H9 (cell line): Measurements from ENCODE around the gene MTMR3. TPM values are rescaled to one million over a fixed set of nuclear protein-coding genes. Genes with fewer than 3 reads are reported as not detected.

Experiments used
- DNase-seq: peaks from one replicate; pipeline ENCODE4 v3.0.0-alpha.2; 2017
- H2AFZ ChIP-seq: one replicate; pipeline ENCODE4 v1.6.1; 2013; ENCODE audit warnings: mild to moderate bottlenecking, low read length, control low read depth, moderate library complexity
- H2AK5ac ChIP-seq: 2 replicates; pipeline ENCODE4 v1.6.1; 2013; ENCODE audit warnings: low read length, control low read depth, mixed read lengths; ENCODE audit not compliant: insufficient read length
- H2BK120ac ChIP-seq: one replicate; pipeline ENCODE4 v1.6.1; 2013; ENCODE audit warnings: low read depth, mild to moderate bottlenecking, low read length, control low read depth, inconsistent platforms; ENCODE audit not compliant: poor library complexity, severe bottlenecking
- H2BK12ac ChIP-seq: 2 replicates; pipeline ENCODE4 v1.6.1; 2013; ENCODE audit warnings: low read length, control low read depth, mixed read lengths, low read depth; ENCODE audit not compliant: insufficient read length
- H2BK15ac ChIP-seq: 2 replicates; pipeline ENCODE4 v1.6.1; 2013; ENCODE audit warnings: low read depth, low read length, control low read depth
- H2BK20ac ChIP-seq: one replicate; pipeline ENCODE4 v1.6.1; 2013; ENCODE audit warnings: low read depth, mild to moderate bottlenecking, low read length, control low read depth, inconsistent platforms; ENCODE audit not compliant: poor library complexity, severe bottlenecking
- H2BK5ac ChIP-seq: 2 replicates; pipeline ENCODE4 v1.6.1; 2013; ENCODE audit warnings: low read length, control low read depth, mixed read lengths; ENCODE audit not compliant: insufficient read length
- H3K14ac ChIP-seq: 2 replicates; pipeline ENCODE4 v1.6.1; 2013; ENCODE audit warnings: low read length, control low read depth; ENCODE audit not compliant: insufficient read depth
- H3K18ac ChIP-seq: 2 replicates; pipeline ENCODE4 v1.6.1; 2013; ENCODE audit warnings: low read depth, mild to moderate bottlenecking, mixed read lengths, low read length, control low read depth; ENCODE audit not compliant: insufficient read length
- H3K23ac ChIP-seq: 2 replicates; pipeline ENCODE4 v1.6.1; 2013; ENCODE audit warnings: low read length, control low read depth, mixed read lengths, low read depth; ENCODE audit not compliant: insufficient read length
- H3K23me2 ChIP-seq: 2 replicates; pipeline ENCODE4 v1.6.1; 2013; ENCODE audit warnings: low read depth, mild to moderate bottlenecking, mixed read lengths, low read length, control low read depth; ENCODE audit not compliant: insufficient read length, poor library complexity, severe bottlenecking
- H3K27ac ChIP-seq: 2 replicates; pipeline ENCODE4 v1.5.1; 2013; ENCODE audit warnings: low read length, control low read depth, mixed read lengths, low read depth; ENCODE audit not compliant: insufficient read length
- H3K27me3 ChIP-seq: 2 replicates; pipeline ENCODE4 v1.6.1; 2013; ENCODE audit warnings: low read length, control low read depth, inconsistent platforms; ENCODE audit not compliant: insufficient read depth
- H3K4ac ChIP-seq: 2 replicates; pipeline ENCODE4 v1.6.1; 2013; ENCODE audit warnings: low read depth, mild to moderate bottlenecking, control low read depth, inconsistent platforms, low read length, moderate library complexity
- H3K4me1 ChIP-seq: 2 replicates; pipeline ENCODE4 v1.6.1; 2013; ENCODE audit warnings: low read length, control low read depth, inconsistent platforms; ENCODE audit not compliant: insufficient read depth
- H3K4me2 ChIP-seq: 2 replicates; pipeline ENCODE4 v1.6.1; 2013; ENCODE audit warnings: low read length, control low read depth, mixed read lengths; ENCODE audit not compliant: insufficient read length, insufficient read depth
- H3K56ac ChIP-seq: 2 replicates; pipeline ENCODE4 v1.6.1; 2013; ENCODE audit warnings: low read depth, mild to moderate bottlenecking, mixed read lengths, low read length, control low read depth; ENCODE audit not compliant: insufficient read length
- H3K79me1 ChIP-seq: 2 replicates; pipeline ENCODE4 v1.6.1; 2013; ENCODE audit warnings: low read depth, mild to moderate bottlenecking, moderate library complexity, low read length, control low read depth, inconsistent platforms; ENCODE audit not compliant: insufficient read depth, poor library complexity, severe bottlenecking
- H3K79me2 ChIP-seq: 2 replicates; pipeline ENCODE4 v1.6.1; 2013; ENCODE audit warnings: low read length, control low read depth, inconsistent platforms; ENCODE audit not compliant: insufficient read depth
- H3K9ac ChIP-seq: 2 replicates; pipeline ENCODE4 v1.6.1; 2013; ENCODE audit warnings: low read length, control low read depth, mixed read lengths; ENCODE audit not compliant: insufficient read length; ENCODE audit errors: extremely low read depth
- H3K9me3 ChIP-seq: one replicate; pipeline ENCODE4 v1.6.1; 2013; ENCODE audit warnings: low read depth, low read length, inconsistent platforms; ENCODE audit not compliant: control insufficient read depth
- H3T11ph ChIP-seq: one replicate; pipeline ENCODE4 v1.6.1; 2013; ENCODE audit warnings: mild to moderate bottlenecking, low read length, control low read depth, inconsistent platforms
- H4K20me1 ChIP-seq: one replicate; pipeline ENCODE4 v1.6.1; 2013; ENCODE audit not compliant: control insufficient read depth, insufficient read length, insufficient read depth
- H4K5ac ChIP-seq: 2 replicates; pipeline ENCODE4 v1.6.1; 2013; ENCODE audit warnings: low read depth, mild to moderate bottlenecking, mixed read lengths, low read length, control low read depth; ENCODE audit not compliant: insufficient read length
- H4K8ac ChIP-seq: replicated peaks from 2 replicates; pipeline ENCODE4 v1.6.1; 2013; ENCODE audit warnings: low read length, control low read depth, mixed read lengths, low read depth; ENCODE audit not compliant: insufficient read length
- H4K91ac ChIP-seq: 2 replicates; pipeline ENCODE4 v1.6.1; 2013; ENCODE audit warnings: low read depth, mild to moderate bottlenecking, moderate library complexity, mixed read lengths, low read length, control low read depth; ENCODE audit not compliant: insufficient read length
- H3K27ac Mint-ChIP-seq, 3 experiments: 2 replicates in 2 of 3; 3 replicates in 1 of 3; pipeline ENCODE4 v1.8.0; 2020 to 2021; ENCODE audit warnings: mixed read lengths in 3 of 3, mild to moderate bottlenecking in 1 of 3, moderate library complexity in 1 of 3
- H3K27me3 Mint-ChIP-seq: 2 replicates; pipeline ENCODE4 v1.8.0; 2021; ENCODE audit warnings: low read depth, mild to moderate bottlenecking, moderate library complexity, mixed read lengths
- H3K36me3 Mint-ChIP-seq, 3 experiments: 2 replicates in 2 of 3; 3 replicates in 1 of 3; pipeline ENCODE4 v1.8.0; 2020 to 2021; ENCODE audit warnings: low read depth in 3 of 3, mixed read lengths in 3 of 3; ENCODE audit not compliant: insufficient read depth in 1 of 3
- H3K4me1 Mint-ChIP-seq, 2 experiments: 2 replicates each; pipeline ENCODE4 v1.8.0; 2020; ENCODE audit warnings: mixed read lengths in 2 of 2
- H3K4me3 Mint-ChIP-seq, 2 experiments: 2 replicates in 1 of 2; 3 replicates in 1 of 2; pipeline ENCODE4 v1.8.0; 2020 to 2021; ENCODE audit warnings: mild to moderate bottlenecking in 2 of 2, mixed read lengths in 2 of 2, moderate library complexity in 1 of 2
- H3K9me3 Mint-ChIP-seq, 2 experiments: 2 replicates in 1 of 2; 3 replicates in 1 of 2; pipeline ENCODE4 v1.8.0; 2020; ENCODE audit warnings: mild to moderate bottlenecking in 2 of 2, mixed read lengths in 2 of 2, moderate library complexity in 1 of 2
- WGBS: extraction: QIAGEN DNeasy Blood & Tissue Kit; methylation state at CpG from one replicate; pipeline ENCODE4 v1.1.7; 2013; ENCODE audit warnings: missing lambda C conversion rate, low lambda C conversion rate, mixed read lengths; ENCODE audit not compliant: insufficient read length; ENCODE audit errors: extremely low coverage; 5-methylcytosine and 5-hydroxymethylcytosine counted together
- total RNA-seq: library from RNA; stranded (reverse); gene quantifications from 2 replicates; pipeline ENCODE4 v1.2.1, GENCODE V29; 2021
- TF ChIP-seq, protein P1 (sequence below): fragments of 200-600 bp; sonication (generic); conservative IDR thresholded peaks from 3 replicates; pipeline ENCODE4 v1.8.0; 2021; ENCODE audit warnings: antibody characterized with exemption, mild to moderate bottlenecking

Gene MTMR3
- total RNA-seq, 1 experiment from 2014 or later, result 19.8 TPM

- no peak overlapping the region for H3K4me3 Mint-ChIP-seq
- Histone ChIP-seq H3K4me1 (no peaks in the 10 kb centered on the region), H4K91ac (no peak overlapping the region), H4K20me1 (no peaks in the 10 kb centered on the region), H4K5ac (no peak overlapping the region), H3K18ac (no peak overlapping the region), H3K56ac (no peak overlapping the region), H2BK120ac (no peak overlapping the region), H3K9ac (no peak overlapping the region), H2BK15ac (no peak overlapping the region), H3K4ac (no peak overlapping the region), H2AFZ (no peak overlapping the region), H3K14ac (no peak overlapping the region), H4K8ac (no peak overlapping the region), H3K23me2 (no peaks in the 10 kb centered on the region), H3K27ac (no peak overlapping the region), H2BK20ac (no peak overlapping the region), H3K79me2 (no peaks in the 10 kb centered on the region), H3K79me1 (no peaks in the 10 kb centered on the region), H3K4me2 (no peak overlapping the region), H3K9me3 (no peaks in the 10 kb centered on the region), H2AK5ac (no peak overlapping the region), H2BK5ac (no peak overlapping the region), H3K27me3 (no peaks in the 10 kb centered on the region), H3T11ph (no peak overlapping the region), H3K23ac (no peak overlapping the region), H2BK12ac (no peak overlapping the region)
- DNase-seq, result no peak
- H3K27me3 Mint-ChIP-seq, result no peaks in the 10 kb centered on the region
- H3K27ac Mint-ChIP-seq, result peak overlapping the region in 1 of 3 experiments; percentile 26; a peak in 2 of 7 replicates
- H3K36me3 Mint-ChIP-seq, result peaks cover 17 to 81% (median 67%) of the 10 kb centered on the region in 3 experiments
- H3K4me1 Mint-ChIP-seq, result no peaks in the 10 kb centered on the region
- WGBS, result no CpG with 5 or more reads among the region's 3 CpGs
- TF ChIP-seq, protein P1, sequence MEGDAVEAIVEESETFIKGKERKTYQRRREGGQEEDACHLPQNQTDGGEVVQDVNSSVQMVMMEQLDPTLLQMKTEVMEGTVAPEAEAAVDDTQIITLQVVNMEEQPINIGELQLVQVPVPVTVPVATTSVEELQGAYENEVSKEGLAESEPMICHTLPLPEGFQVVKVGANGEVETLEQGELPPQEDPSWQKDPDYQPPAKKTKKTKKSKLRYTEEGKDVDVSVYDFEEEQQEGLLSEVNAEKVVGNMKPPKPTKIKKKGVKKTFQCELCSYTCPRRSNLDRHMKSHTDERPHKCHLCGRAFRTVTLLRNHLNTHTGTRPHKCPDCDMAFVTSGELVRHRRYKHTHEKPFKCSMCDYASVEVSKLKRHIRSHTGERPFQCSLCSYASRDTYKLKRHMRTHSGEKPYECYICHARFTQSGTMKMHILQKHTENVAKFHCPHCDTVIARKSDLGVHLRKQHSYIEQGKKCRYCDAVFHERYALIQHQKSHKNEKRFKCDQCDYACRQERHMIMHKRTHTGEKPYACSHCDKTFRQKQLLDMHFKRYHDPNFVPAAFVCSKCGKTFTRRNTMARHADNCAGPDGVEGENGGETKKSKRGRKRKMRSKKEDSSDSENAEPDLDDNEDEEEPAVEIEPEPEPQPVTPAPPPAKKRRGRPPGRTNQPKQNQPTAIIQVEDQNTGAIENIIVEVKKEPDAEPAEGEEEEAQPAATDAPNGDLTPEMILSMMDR, result no peak
- no peaks in the 10 kb centered on the region for H3K9me3 Mint-ChIP-seq
These were observed 142.2 kb downstream of the MTMR3 start for GRCh38 chr22:30025221-30025620.
